ENCODE measurements around the gene NCOA1.

- TF ChIP-seq SP1 (IDR thresholded peaks at IDR 0.05) (no peak), TARDBP (IDR thresholded peaks at IDR 0.05) (no peak)
Observed at GRCh38 chr2:24724111-24724775, 233.2 kb downstream of the NCOA1 start.

All from HEK293T (cell line).